Measurements from ENCODE around the gene MPL.

Gene MPL

GRCh38 chr1:43307458-43308158 lies 30.0 kb upstream of the MPL start:
- Histone ChIP-seq H4K91ac (ENCODE audit: low read depth, low read length) (no peak overlapping the region), H3K9ac (ENCODE audit: low read length) (no peak overlapping the region), H3K14ac (ENCODE audit: low read length) (no peak overlapping the region), H3K4ac (ENCODE audit: low read depth, low read length) (no peak overlapping the region), H2AFZ (ENCODE audit: insufficient read depth, low read length, poor library complexity) (no peak overlapping the region), H3K4me1 (ENCODE audit: control insufficient read depth in 1 of 2, insufficient read depth in 2 of 2, low read length in 2 of 2) (no peaks in the 10 kb centered on the region), H3K27me3 (ENCODE audit: insufficient read depth, low read length) (no peaks in the 10 kb centered on the region), H2BK120ac (ENCODE audit: insufficient read depth, low read length, poor library complexity) (no peak overlapping the region), H3K9me3 (ENCODE audit: insufficient read depth, low read depth, low read length) (peaks cover 3% of the 10 kb centered on the region), H3K23ac (ENCODE audit: low read length) (no peak overlapping the region), H2BK12ac (ENCODE audit: low read length) (no peak overlapping the region), H3K36me3 (ENCODE audit: control insufficient read depth in 1 of 2, insufficient read depth in 2 of 2, low read length in 2 of 2) (no peaks in the 10 kb centered on the region), H3K4me3 (ENCODE audit: low read depth, low read length) (no peak overlapping the region), H3K79me2 (ENCODE audit: control insufficient read depth, insufficient read depth, low read length, poor library complexity) (no peaks in the 10 kb centered on the region), H3K18ac (ENCODE audit: low read length) (no peak overlapping the region), H2AK5ac (ENCODE audit: low read length) (no peak overlapping the region), H3K27ac (ENCODE audit: low read depth, low read length) (no peak overlapping the region), H4K8ac (ENCODE audit: low read depth, low read length) (no peak overlapping the region), H2BK5ac (ENCODE audit: low read depth, low read length, poor library complexity) (no peak overlapping the region), H4K12ac (ENCODE audit: low read depth, low read length) (no peak overlapping the region), H3K79me1 (ENCODE audit: low read length) (no peaks in the 10 kb centered on the region), H3K4me2 (ENCODE audit: low read length) (no peak overlapping the region)
- no CpG with 5 or more reads among the region's 9 CpGs for WGBS (ENCODE audit: extremely low coverage, insufficient coverage, insufficient read length)
- DNase-seq = no peak

- Histone ChIP-seq H3K79me1 (ENCODE audit: low read length) (no peaks in the 10 kb centered on the region), H2BK5ac (ENCODE audit: low read depth, low read length, poor library complexity) (no peak overlapping the region), H2AK5ac (ENCODE audit: low read length) (no peak overlapping the region), H3K18ac (ENCODE audit: low read length) (no peak overlapping the region), H2BK120ac (ENCODE audit: insufficient read depth, low read length, poor library complexity) (no peak overlapping the region), H2AFZ (ENCODE audit: insufficient read depth, low read length, poor library complexity) (no peak overlapping the region), H3K4ac (ENCODE audit: low read depth, low read length) (no peak overlapping the region), H3K36me3 (ENCODE audit: control insufficient read depth in 1 of 2, insufficient read depth in 2 of 2, low read length in 2 of 2) (no peaks in the 10 kb centered on the region), H3K4me2 (ENCODE audit: low read length) (no peak overlapping the region), H3K4me3 (ENCODE audit: low read depth, low read length) (no peak overlapping the region), H2BK12ac (ENCODE audit: low read length) (no peak overlapping the region), H3K79me2 (ENCODE audit: control insufficient read depth, insufficient read depth, low read length, poor library complexity) (no peaks in the 10 kb centered on the region), H4K12ac (ENCODE audit: low read depth, low read length) (no peak overlapping the region), H3K9ac (ENCODE audit: low read length) (no peak overlapping the region), H4K8ac (ENCODE audit: low read depth, low read length) (no peak overlapping the region), H4K91ac (ENCODE audit: low read depth, low read length) (no peak overlapping the region), H3K14ac (ENCODE audit: low read length) (no peak overlapping the region), H3K23ac (ENCODE audit: low read length) (no peak overlapping the region), H3K4me1 (ENCODE audit: control insufficient read depth in 1 of 2, insufficient read depth in 2 of 2, low read length in 2 of 2) (no peaks in the 10 kb centered on the region), H3K27me3 (ENCODE audit: insufficient read depth, low read length) (no peaks in the 10 kb centered on the region), H3K9me3 (ENCODE audit: insufficient read depth, low read depth, low read length) (peaks cover 3% of the 10 kb centered on the region), H3K27ac (ENCODE audit: low read depth, low read length) (no peak overlapping the region)
- DNase-seq = no peak
- no CpG with 5 or more reads among the region's 20 CpGs for WGBS (ENCODE audit: extremely low coverage, insufficient coverage, insufficient read length)
These were observed 28.8 kb upstream of the MPL start for GRCh38 chr1:43308635-43309404.

- Histone ChIP-seq H2BK120ac (ENCODE audit: insufficient read depth, low read length, poor library complexity) (no peak overlapping the region), H3K4me3 (ENCODE audit: low read depth, low read length) (no peak overlapping the region), H3K27ac (ENCODE audit: low read depth, low read length) (no peak overlapping the region), H3K14ac (ENCODE audit: low read length) (no peak overlapping the region), H3K4me1 (ENCODE audit: control insufficient read depth in 1 of 2, insufficient read depth in 2 of 2, low read length in 2 of 2) (no peaks in the 10 kb centered on the region), H3K79me2 (ENCODE audit: control insufficient read depth, insufficient read depth, low read length, poor library complexity) (no peaks in the 10 kb centered on the region), H3K23ac (ENCODE audit: low read length) (no peak overlapping the region), H2BK12ac (ENCODE audit: low read length) (no peak overlapping the region), H3K4me2 (ENCODE audit: low read length) (no peak overlapping the region), H3K9me3 (ENCODE audit: insufficient read depth, low read depth, low read length) (peaks cover 3% of the 10 kb centered on the region), H3K9ac (ENCODE audit: low read length) (no peak overlapping the region), H3K36me3 (ENCODE audit: control insufficient read depth in 1 of 2, insufficient read depth in 2 of 2, low read length in 2 of 2) (no peaks in the 10 kb centered on the region), H2AFZ (ENCODE audit: insufficient read depth, low read length, poor library complexity) (no peak overlapping the region), H4K8ac (ENCODE audit: low read depth, low read length) (no peak overlapping the region), H3K79me1 (ENCODE audit: low read length) (no peaks in the 10 kb centered on the region), H3K27me3 (ENCODE audit: insufficient read depth, low read length) (no peaks in the 10 kb centered on the region), H4K12ac (ENCODE audit: low read depth, low read length) (no peak overlapping the region), H2AK5ac (ENCODE audit: low read length) (no peak overlapping the region), H2BK5ac (ENCODE audit: low read depth, low read length, poor library complexity) (no peak overlapping the region), H3K4ac (ENCODE audit: low read depth, low read length) (no peak overlapping the region), H4K91ac (ENCODE audit: low read depth, low read length) (no peak overlapping the region), H3K18ac (ENCODE audit: low read length) (no peak overlapping the region)
- WGBS (ENCODE audit: extremely low coverage, insufficient coverage, insufficient read length) = no CpG with 5 or more reads among the region's 13 CpGs
- DNase-seq = no peak
These were observed 28.1 kb upstream of the MPL start for GRCh38 chr1:43309405-43310025.

- no peaks in the 10 kb centered on the region for H3K4me1 ChIP-seq (ENCODE audit: control insufficient read depth in 1 of 2, insufficient read depth in 2 of 2, low read length in 2 of 2)
- no peak overlapping the region for H3K9ac ChIP-seq (ENCODE audit: low read length)
- H2BK5ac ChIP-seq (ENCODE audit: low read depth, low read length, poor library complexity) = no peak overlapping the region
- H3K18ac ChIP-seq (ENCODE audit: low read length) = no peak overlapping the region
- H2BK12ac ChIP-seq (ENCODE audit: low read length) = no peak overlapping the region
- H3K14ac ChIP-seq (ENCODE audit: low read length) = no peak overlapping the region
- no CpG with 5 or more reads among the region's 9 CpGs for WGBS (ENCODE audit: extremely low coverage, insufficient coverage, insufficient read length)
- no peak for DNase-seq
- peaks cover 2% of the 10 kb centered on the region for H3K9me3 ChIP-seq (ENCODE audit: insufficient read depth, low read depth, low read length)
- no peak overlapping the region for H2AFZ ChIP-seq (ENCODE audit: insufficient read depth, low read length, poor library complexity)
- no peak overlapping the region for H2AK5ac ChIP-seq (ENCODE audit: low read length)
- H3K79me1 ChIP-seq (ENCODE audit: low read length) = no peaks in the 10 kb centered on the region
- H3K27me3 ChIP-seq (ENCODE audit: insufficient read depth, low read length) = no peaks in the 10 kb centered on the region
- no peak overlapping the region for H3K23ac ChIP-seq (ENCODE audit: low read length)
- H3K4ac ChIP-seq (ENCODE audit: low read depth, low read length) = no peak overlapping the region
- no peak overlapping the region for H4K8ac ChIP-seq (ENCODE audit: low read depth, low read length)
- H3K79me2 ChIP-seq (ENCODE audit: control insufficient read depth, insufficient read depth, low read length, poor library complexity) = no peaks in the 10 kb centered on the region
- no peaks in the 10 kb centered on the region for H3K36me3 ChIP-seq (ENCODE audit: control insufficient read depth in 1 of 2, insufficient read depth in 2 of 2, low read length in 2 of 2)
- no peak overlapping the region for H4K91ac ChIP-seq (ENCODE audit: low read depth, low read length)
- H2BK120ac ChIP-seq (ENCODE audit: insufficient read depth, low read length, poor library complexity) = no peak overlapping the region
- H3K4me2 ChIP-seq (ENCODE audit: low read length) = no peak overlapping the region
- H4K12ac ChIP-seq (ENCODE audit: low read depth, low read length) = no peak overlapping the region
- H3K27ac ChIP-seq (ENCODE audit: low read depth, low read length) = no peak overlapping the region
- H3K4me3 ChIP-seq (ENCODE audit: low read depth, low read length) = peak overlapping the region; percentile 5
These were observed 26.1 kb upstream of the MPL start for GRCh38 chr1:43311521-43311920.
